Right lobe of liver (tissue), 6 donors: ENCODE results near the gene WNT4. TPM values are rescaled to one million over a fixed set of nuclear protein-coding genes. Genes with fewer than 3 reads are reported as not detected.
A peak's percentile ranks its signal among the peaks of the same experiment; 100 is the strongest.

Experiments used
- ATAC-seq, 4 donors: fragments of 200-7000 bp; cut with Tn5 transposase; one replicate each; pipeline ENCODE4 v1.9.1; 2020; ENCODE audit warnings: mild to moderate bottlenecking in 4 of 4, moderate library complexity in 4 of 4
- DNase-seq, 3 donors: peaks; one replicate each; pipeline ENCODE4 v3.0.0-alpha.2; 2020
- H3K27ac ChIP-seq, 3 donors: fragments of 200-600 bp; one replicate each; pipeline ENCODE4 v1.8.0; 2022
- H3K27me3 ChIP-seq, 2 donors: fragments of 200-600 bp; one replicate each; pipeline ENCODE4 v1.8.0; 2022
- H3K36me3 ChIP-seq, 4 donors: fragments of 200-600 bp; sonication (generic) in 1 of 4; one replicate each; pipeline versions ENCODE4 v1.5.1 to v1.8.0; 2017 to 2022; ENCODE audit warnings: control low read depth in 1 of 4
- H3K4me1 ChIP-seq, 4 donors: fragments of 200-600 bp; sonication (generic) in 1 of 4; one replicate each; pipeline versions ENCODE4 v1.5.1 to v1.8.0; 2017 to 2022; ENCODE audit warnings: control low read depth in 1 of 4
- H3K4me3 ChIP-seq, 3 donors: fragments of 200-600 bp; one replicate each; pipeline ENCODE4 v1.8.0; 2022
- H3K9me3 ChIP-seq, 4 donors: fragments of 200-600 bp; sonication (generic) in 1 of 4; one replicate each; pipeline versions ENCODE4 v1.5.1 to v1.8.0; 2017 to 2022; ENCODE audit warnings: control low read depth in 1 of 4
- POLR2A ChIP-seq: fragments of 450-650 bp; IDR thresholded peaks from one replicate; pipeline ENCODE4 v1.6.1; 2017; ENCODE audit warnings: antibody characterized with exemption, mild to moderate bottlenecking
- WGBS: methylation state at CpG from one replicate; pipeline ENCODE4 v1.1.6; 2018; ENCODE audit warnings: low coverage, low lambda C conversion rate; ENCODE audit not compliant: insufficient coverage; ENCODE audit errors: missing lambda C conversion rate; 5-methylcytosine and 5-hydroxymethylcytosine counted together
- intact Hi-C, 2 donors: fragments of 100-400 bp; cut with DNase I; formaldehyde crosslinking; loops; one replicate each; pipeline versions ENCODE4 v1.11.2 to v1.14.1; 2022
- total RNA-seq, 6 experiments: library from RNA; depleted of rRNA in 2 of 6; stranded (reverse); fragments of >200 nt in 2 of 6; fragmentation: NEBNext Ultra II Directional in 3 of 6; extraction: Animal tissue kit (Norgen Biotek cat#: 25700) in 3 of 6; gene quantifications; one replicate each; pipeline versions ENCODE4 v1.1.0 to v1.2.4, GENCODE V29; 2016 to 2023
- TF ChIP-seq, protein P1 (sequence below), 4 donors: fragments of 200-600 bp in 3 of 4; fragments of 450-650 bp in 1 of 4; IDR thresholded peaks; one replicate each; pipeline versions ENCODE4 v1.5.1 to v1.8.0; 2016 to 2022; ENCODE audit warnings: antibody characterized with exemption in 4 of 4, mild to moderate bottlenecking in 2 of 4
- donor health status: DM: no; HTN: yes; CAD: no.
- donor health status: DM: no; HTN: no; CAD: no.
- donor health status: DM: no; HTN: no; CAD: no.
- donor health status: DM: no; HTN: yes; CAD: no.
- donor health status: DM: no; HTN: yes; CAD: no.

The WNT4 gene
- total RNA-seq, 6 experiments from 2014 or later: 0.06 to 0.46 (median 0.21) TPM; not detected in 2

GRCh38 chr1:22127248-22127647, 15.6 kb downstream of the WNT4 start:
- no peak overlapping the region for H3K4me3 ChIP-seq
- WGBS: 16% methylated on average over 4 of the region's 6 CpGs
- no peaks in the 10 kb centered on the region for H3K9me3 ChIP-seq

DNA sequence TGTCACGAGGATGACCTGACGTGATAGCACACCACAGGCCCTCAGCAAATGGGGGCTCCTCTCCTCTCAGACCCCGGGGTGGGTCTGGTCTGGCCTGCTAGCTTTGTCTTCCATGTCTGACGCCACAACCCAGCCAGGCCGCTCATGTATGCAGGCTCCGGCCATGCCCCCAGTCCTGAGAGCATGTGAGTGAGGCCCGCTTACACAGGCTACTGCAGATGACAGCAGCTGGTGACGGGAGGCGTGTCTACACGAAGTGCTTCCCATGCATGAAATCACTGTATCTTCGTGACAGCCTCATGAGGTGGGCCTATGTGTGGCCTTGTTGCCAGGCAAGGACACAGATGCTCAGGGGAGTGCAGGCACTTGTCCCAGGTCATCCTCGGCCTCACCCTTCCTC, 16.4 kb downstream of the WNT4 start:
- no peaks in the 10 kb centered on the region for H3K4me1 ChIP-seq
- no peak for ATAC-seq
- intact Hi-C loops: no loop called here
- no peaks in the 10 kb centered on the region for H3K9me3 ChIP-seq
- peak in 1 of 3 donors; percentile 33 for DNase-seq
- TF ChIP-seq, protein P1, sequence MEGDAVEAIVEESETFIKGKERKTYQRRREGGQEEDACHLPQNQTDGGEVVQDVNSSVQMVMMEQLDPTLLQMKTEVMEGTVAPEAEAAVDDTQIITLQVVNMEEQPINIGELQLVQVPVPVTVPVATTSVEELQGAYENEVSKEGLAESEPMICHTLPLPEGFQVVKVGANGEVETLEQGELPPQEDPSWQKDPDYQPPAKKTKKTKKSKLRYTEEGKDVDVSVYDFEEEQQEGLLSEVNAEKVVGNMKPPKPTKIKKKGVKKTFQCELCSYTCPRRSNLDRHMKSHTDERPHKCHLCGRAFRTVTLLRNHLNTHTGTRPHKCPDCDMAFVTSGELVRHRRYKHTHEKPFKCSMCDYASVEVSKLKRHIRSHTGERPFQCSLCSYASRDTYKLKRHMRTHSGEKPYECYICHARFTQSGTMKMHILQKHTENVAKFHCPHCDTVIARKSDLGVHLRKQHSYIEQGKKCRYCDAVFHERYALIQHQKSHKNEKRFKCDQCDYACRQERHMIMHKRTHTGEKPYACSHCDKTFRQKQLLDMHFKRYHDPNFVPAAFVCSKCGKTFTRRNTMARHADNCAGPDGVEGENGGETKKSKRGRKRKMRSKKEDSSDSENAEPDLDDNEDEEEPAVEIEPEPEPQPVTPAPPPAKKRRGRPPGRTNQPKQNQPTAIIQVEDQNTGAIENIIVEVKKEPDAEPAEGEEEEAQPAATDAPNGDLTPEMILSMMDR (IDR thresholded peaks at IDR 0.05): no peak
- no peak for TF ChIP-seq POLR2A
- 60% methylated on average over 1 of the region's 12 CpGs for WGBS
- H3K27me3 ChIP-seq: no peaks in the 10 kb centered on the region
- H3K27ac ChIP-seq: no peak overlapping the region
- H3K36me3 ChIP-seq: no peaks in the 10 kb centered on the region
- no peak overlapping the region for H3K4me3 ChIP-seq

More at GRCh38 chr1:22127248-22127647, 15.6 kb downstream of the WNT4 start:
- ATAC-seq (peak in 2 of 4 donors; percentile 25 to 59), DNase-seq (peak in 1 of 3 donors; percentile 57)
- H3K27ac ChIP-seq: no peak overlapping the region
- TF ChIP-seq POLR2A: no peak
- TF ChIP-seq, protein P1 (IDR thresholded peaks at IDR 0.05): no peak
- H3K4me1 ChIP-seq: no peaks in the 10 kb centered on the region
- no peaks in the 10 kb centered on the region for H3K36me3 ChIP-seq
- intact Hi-C loops: no loop called here
- peaks cover 0 to 3% of the 10 kb centered on the region in 2 donors for H3K27me3 ChIP-seq

DNA sequence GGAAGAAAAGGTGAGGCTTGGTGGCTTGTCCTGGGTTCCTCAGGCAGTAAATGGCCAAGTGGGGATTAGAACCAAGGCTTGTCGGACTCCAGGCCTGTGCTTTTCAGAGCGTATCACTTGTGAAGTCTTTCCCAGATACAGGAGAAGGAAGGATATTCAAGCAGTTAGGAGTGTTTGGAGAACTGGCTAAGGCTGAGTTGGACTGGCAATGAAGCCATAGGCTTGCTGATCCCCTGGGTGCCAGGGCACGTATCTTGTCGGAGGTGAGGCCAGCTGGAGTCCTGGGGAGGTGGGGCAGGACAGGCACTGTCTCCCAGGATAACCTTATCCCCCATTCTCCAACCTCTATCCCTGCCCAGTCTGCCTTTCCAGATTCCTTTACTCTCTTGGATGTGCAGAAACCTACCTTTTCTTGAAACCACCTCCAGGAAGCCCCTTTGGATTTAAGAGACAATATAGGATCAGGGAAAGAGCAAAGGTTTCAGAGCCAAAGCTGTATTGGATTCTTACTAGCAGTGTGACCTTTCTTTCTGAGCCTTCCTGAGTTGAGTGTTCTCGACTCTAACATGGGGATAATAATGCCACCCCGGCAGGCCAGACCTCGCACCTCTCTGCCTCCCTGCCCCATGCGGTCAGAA, 18.2 kb downstream of the WNT4 start:
- 84% methylated on average over 6 of the region's 8 CpGs for WGBS
- no peaks in the 10 kb centered on the region for H3K36me3 ChIP-seq
- TF ChIP-seq, protein P1 (IDR thresholded peaks at IDR 0.05): no peak
- no peak for TF ChIP-seq POLR2A
- no peak overlapping the region for H3K4me3 ChIP-seq
- intact Hi-C loops: no loop called here
- no peaks in the 10 kb centered on the region for H3K27me3 ChIP-seq
- no peaks in the 10 kb centered on the region for H3K9me3 ChIP-seq
- no peaks in the 10 kb centered on the region for H3K4me1 ChIP-seq
- H3K27ac ChIP-seq: no peak overlapping the region
- DNase-seq (no peak), ATAC-seq (no peak)

- no peak for ATAC-seq
- Histone ChIP-seq H3K4me3 (no peak overlapping the region), H3K27ac (no peak overlapping the region), H3K9me3 (no peaks in the 10 kb centered on the region), H3K4me1 (no peaks in the 10 kb centered on the region), H3K36me3 (no peaks in the 10 kb centered on the region), H3K27me3 (no peaks in the 10 kb centered on the region)
- 63% methylated on average over 2 of the region's 9 CpGs for WGBS
- DNase-seq: peak in 1 of 3 donors; percentile 37
- intact Hi-C loops: no loop called here
- no peak for TF ChIP-seq POLR2A
- TF ChIP-seq, protein P1 (IDR thresholded peaks at IDR 0.05): no peak
Measured at GRCh38 chr1:22123901-22124404, 18.9 kb downstream of the WNT4 start.
